ENCODE measurements around the gene ETHE1.

ETHE1 gene

GRCh38 chr19:43478323-43478722 lies 48.7 kb downstream of the ETHE1 start:
- TF ChIP-seq POLR2A (IDR thresholded peaks at IDR 0.05; ENCODE audit: extremely low read depth, insufficient read length) (no peak), MAX (IDR thresholded peaks at IDR 0.05; ENCODE audit: low read depth, low read length) (no peak), MYC (IDR thresholded peaks at IDR 0.05; ENCODE audit: low read depth, low read length) (no peak)
- TF ChIP-seq, protein P1, sequence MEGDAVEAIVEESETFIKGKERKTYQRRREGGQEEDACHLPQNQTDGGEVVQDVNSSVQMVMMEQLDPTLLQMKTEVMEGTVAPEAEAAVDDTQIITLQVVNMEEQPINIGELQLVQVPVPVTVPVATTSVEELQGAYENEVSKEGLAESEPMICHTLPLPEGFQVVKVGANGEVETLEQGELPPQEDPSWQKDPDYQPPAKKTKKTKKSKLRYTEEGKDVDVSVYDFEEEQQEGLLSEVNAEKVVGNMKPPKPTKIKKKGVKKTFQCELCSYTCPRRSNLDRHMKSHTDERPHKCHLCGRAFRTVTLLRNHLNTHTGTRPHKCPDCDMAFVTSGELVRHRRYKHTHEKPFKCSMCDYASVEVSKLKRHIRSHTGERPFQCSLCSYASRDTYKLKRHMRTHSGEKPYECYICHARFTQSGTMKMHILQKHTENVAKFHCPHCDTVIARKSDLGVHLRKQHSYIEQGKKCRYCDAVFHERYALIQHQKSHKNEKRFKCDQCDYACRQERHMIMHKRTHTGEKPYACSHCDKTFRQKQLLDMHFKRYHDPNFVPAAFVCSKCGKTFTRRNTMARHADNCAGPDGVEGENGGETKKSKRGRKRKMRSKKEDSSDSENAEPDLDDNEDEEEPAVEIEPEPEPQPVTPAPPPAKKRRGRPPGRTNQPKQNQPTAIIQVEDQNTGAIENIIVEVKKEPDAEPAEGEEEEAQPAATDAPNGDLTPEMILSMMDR (IDR thresholded peaks at IDR 0.05; ENCODE audit: low read depth, low read length): no peak
- no peak for DNase-seq (ENCODE audit: low read depth)

GRCh38 chr19:43476606-43477005 lies 50.4 kb downstream of the ETHE1 start:
- DNase-seq (ENCODE audit: low read depth): no peak
- no peak for TF ChIP-seq MYC (IDR thresholded peaks at IDR 0.05; ENCODE audit: low read depth, low read length)
- TF ChIP-seq MAX (IDR thresholded peaks at IDR 0.05; ENCODE audit: low read depth, low read length): no peak
- TF ChIP-seq, protein P1 (IDR thresholded peaks at IDR 0.05; ENCODE audit: low read depth, low read length): no peak
- TF ChIP-seq POLR2A (IDR thresholded peaks at IDR 0.05; ENCODE audit: extremely low read depth, insufficient read length): no peak
- H3K4me3 ChIP-seq (ENCODE audit: low read depth, low read length): no peak overlapping the region

More at GRCh38 chr19:43478323-43478722, 48.7 kb downstream of the ETHE1 start:
- H3K4me3 ChIP-seq (ENCODE audit: low read depth, low read length): no peak overlapping the region

- DNase-seq (ENCODE audit: low read depth): peak; percentile 74
- no peak for TF ChIP-seq POLR2A (IDR thresholded peaks at IDR 0.05; ENCODE audit: extremely low read depth, insufficient read length)
- no peak for TF ChIP-seq MYC (IDR thresholded peaks at IDR 0.05; ENCODE audit: low read depth, low read length)
- TF ChIP-seq, protein P1 (IDR thresholded peaks at IDR 0.05; ENCODE audit: low read depth, low read length): no peak
- TF ChIP-seq MAX (IDR thresholded peaks at IDR 0.05; ENCODE audit: low read depth, low read length): no peak
- no peak overlapping the region for H3K4me3 ChIP-seq (ENCODE audit: low read depth, low read length)
Measured at GRCh38 chr19:43474986-43475705, 51.9 kb downstream of the ETHE1 start.

- H3K4me3 ChIP-seq (ENCODE audit: low read depth, low read length): no peak overlapping the region
- DNase-seq (ENCODE audit: low read depth): no peak
- no peak for TF ChIP-seq MAX (IDR thresholded peaks at IDR 0.05; ENCODE audit: low read depth, low read length)
- TF ChIP-seq POLR2A (IDR thresholded peaks at IDR 0.05; ENCODE audit: extremely low read depth, insufficient read length): no peak
- TF ChIP-seq, protein P1 (IDR thresholded peaks at IDR 0.05; ENCODE audit: low read depth, low read length): no peak
- TF ChIP-seq MYC (IDR thresholded peaks at IDR 0.05; ENCODE audit: low read depth, low read length): no peak
Measured at GRCh38 chr19:43474487-43474886, 52.5 kb downstream of the ETHE1 start.

DNA sequence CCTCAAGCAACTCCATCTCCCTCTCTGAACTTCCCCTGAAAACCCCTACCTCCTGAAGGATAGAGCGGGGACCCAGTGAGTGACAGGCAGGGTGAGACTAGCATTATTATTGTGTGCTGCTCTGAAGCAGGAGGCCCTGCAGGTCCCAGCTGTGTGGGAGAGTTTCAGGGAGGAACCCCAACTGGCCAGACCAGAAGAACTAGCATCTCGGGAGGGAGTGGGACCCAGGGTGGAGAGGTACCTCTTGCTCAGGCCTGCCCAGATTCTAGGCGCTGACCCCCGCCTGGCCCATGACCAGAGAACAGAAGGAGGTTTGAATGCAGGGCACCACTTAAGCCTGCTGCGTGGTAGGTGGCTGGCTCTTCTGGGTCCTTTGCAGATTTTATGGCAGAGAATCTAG lies 55.9 kb downstream of the ETHE1 start:
- TF ChIP-seq, protein P1 (IDR thresholded peaks at IDR 0.05; ENCODE audit: low read depth, low read length): no peak
- TF ChIP-seq MAX (IDR thresholded peaks at IDR 0.05; ENCODE audit: low read depth, low read length) (no peak), MYC (IDR thresholded peaks at IDR 0.05; ENCODE audit: low read depth, low read length) (no peak), POLR2A (IDR thresholded peaks at IDR 0.05; ENCODE audit: extremely low read depth, insufficient read length) (no peak)
- DNase-seq (ENCODE audit: low read depth): no peak
- H3K4me3 ChIP-seq (ENCODE audit: low read depth, low read length): no peak overlapping the region

Measured in NB4 (cell line).